ENCODE measurements around the gene LRIT1.

The LRIT1 gene

DNA sequence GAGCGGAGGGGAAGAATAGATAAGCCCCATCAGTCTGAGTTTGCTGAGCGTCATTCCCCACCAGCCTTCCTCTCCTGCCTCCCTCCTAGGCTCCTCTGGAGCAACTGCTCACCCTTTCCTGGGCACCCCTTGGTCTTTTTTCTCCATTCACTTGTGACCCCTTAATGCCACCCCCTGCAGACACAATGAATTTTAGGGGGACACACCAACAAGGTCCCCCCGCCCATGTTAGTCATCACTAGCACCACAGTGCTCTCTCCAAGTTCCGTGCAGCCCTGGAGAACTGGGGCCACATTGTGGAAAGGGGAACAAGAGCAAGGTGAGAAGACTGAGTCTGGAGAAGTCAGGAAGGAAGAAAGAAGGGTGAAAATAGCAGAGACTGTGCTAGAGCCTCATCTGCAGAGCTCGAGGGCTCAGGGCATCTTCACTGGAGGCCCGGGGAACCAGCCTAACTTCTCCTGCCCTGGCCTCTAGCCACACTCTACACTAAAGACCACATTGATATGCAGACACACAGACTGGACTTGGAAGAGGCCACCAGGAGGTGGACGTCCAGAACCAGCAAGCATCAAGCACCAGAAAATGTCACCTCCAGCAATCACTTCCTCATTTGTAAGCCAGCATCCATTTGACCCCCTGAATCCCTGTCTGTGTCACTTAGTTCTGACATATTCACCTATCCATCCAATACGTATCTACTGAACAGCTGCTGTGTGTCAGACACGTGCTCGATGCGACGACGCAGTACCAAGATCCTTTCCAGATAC lies 21.0 kb upstream of the LRIT1 start:
- H3K27ac ChIP-seq: no peak overlapping the region
- H3K4me1 ChIP-seq (ENCODE audit: low read depth, poor library complexity, severe bottlenecking): no peaks in the 10 kb centered on the region
- H2AFZ ChIP-seq (ENCODE audit: low read depth): no peak overlapping the region
- no peak overlapping the region for H3K9ac ChIP-seq
- H3K4me2 ChIP-seq: no peak overlapping the region
- no peak overlapping the region for H3K4me3 ChIP-seq (IDR thresholded peaks at IDR 0.05; ENCODE audit: insufficient read depth, low read depth, low read length)
- no peaks in the 10 kb centered on the region for H3K79me2 ChIP-seq (ENCODE audit: insufficient read depth, low read depth)
- no peaks in the 10 kb centered on the region for H3K36me3 ChIP-seq (ENCODE audit: insufficient read depth)
- H4K20me1 ChIP-seq (ENCODE audit: insufficient read depth): no peaks in the 10 kb centered on the region
- H3K27me3 ChIP-seq (ENCODE audit: insufficient read depth, low read depth): no peaks in the 10 kb centered on the region
- TF ChIP-seq, protein P1, sequence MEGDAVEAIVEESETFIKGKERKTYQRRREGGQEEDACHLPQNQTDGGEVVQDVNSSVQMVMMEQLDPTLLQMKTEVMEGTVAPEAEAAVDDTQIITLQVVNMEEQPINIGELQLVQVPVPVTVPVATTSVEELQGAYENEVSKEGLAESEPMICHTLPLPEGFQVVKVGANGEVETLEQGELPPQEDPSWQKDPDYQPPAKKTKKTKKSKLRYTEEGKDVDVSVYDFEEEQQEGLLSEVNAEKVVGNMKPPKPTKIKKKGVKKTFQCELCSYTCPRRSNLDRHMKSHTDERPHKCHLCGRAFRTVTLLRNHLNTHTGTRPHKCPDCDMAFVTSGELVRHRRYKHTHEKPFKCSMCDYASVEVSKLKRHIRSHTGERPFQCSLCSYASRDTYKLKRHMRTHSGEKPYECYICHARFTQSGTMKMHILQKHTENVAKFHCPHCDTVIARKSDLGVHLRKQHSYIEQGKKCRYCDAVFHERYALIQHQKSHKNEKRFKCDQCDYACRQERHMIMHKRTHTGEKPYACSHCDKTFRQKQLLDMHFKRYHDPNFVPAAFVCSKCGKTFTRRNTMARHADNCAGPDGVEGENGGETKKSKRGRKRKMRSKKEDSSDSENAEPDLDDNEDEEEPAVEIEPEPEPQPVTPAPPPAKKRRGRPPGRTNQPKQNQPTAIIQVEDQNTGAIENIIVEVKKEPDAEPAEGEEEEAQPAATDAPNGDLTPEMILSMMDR (conservative IDR thresholded peaks at IDR 0.05; ENCODE audit: low read depth, low read length): no peak

DNA sequence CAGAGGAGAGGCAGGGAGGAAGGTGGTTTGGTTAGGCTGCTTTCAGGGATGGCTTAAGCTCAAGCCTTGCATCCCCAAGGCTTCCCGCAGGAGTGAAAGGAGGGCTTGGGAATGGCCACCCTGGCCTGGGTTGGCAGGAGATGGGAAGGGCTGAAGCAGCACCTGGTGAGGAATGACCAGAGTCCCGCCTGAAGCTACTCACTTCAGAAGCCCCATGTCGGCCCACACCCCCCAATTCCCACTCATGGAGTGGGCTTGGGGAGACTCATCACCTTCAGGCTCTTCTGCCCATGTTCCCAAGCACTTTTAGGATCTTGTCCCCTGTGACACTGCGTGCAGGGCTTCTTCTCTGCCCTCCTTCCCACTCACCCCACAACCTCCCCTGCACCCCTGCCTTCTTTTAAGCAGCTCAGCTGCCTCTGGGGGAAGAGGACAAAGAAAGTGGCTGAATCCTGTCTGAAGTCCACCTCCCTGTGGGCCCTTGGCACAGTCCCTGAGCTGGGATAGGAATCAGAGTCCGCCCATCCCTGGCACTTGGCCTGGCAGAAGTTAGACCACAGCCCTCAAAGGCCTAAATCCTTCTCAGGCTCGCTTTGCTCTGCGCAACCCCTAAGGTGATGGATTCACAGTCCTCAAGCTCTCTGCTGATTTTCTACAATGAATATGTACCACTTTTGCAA lies 20.0 kb upstream of the LRIT1 start:
- Histone ChIP-seq H3K4me2 (no peak overlapping the region), H3K4me3 (IDR thresholded peaks at IDR 0.05; ENCODE audit: insufficient read depth, low read depth, low read length) (no peak overlapping the region), H3K36me3 (ENCODE audit: insufficient read depth) (no peaks in the 10 kb centered on the region), H4K20me1 (ENCODE audit: insufficient read depth) (no peaks in the 10 kb centered on the region), H3K27ac (no peak overlapping the region), H2AFZ (ENCODE audit: low read depth) (no peak overlapping the region), H3K9ac (no peak overlapping the region), H3K4me1 (ENCODE audit: low read depth, poor library complexity, severe bottlenecking) (no peaks in the 10 kb centered on the region), H3K79me2 (ENCODE audit: insufficient read depth, low read depth) (no peaks in the 10 kb centered on the region), H3K27me3 (ENCODE audit: insufficient read depth, low read depth) (no peaks in the 10 kb centered on the region)
- TF ChIP-seq, protein P1 (conservative IDR thresholded peaks at IDR 0.05; ENCODE audit: low read depth, low read length): no peak

DNA sequence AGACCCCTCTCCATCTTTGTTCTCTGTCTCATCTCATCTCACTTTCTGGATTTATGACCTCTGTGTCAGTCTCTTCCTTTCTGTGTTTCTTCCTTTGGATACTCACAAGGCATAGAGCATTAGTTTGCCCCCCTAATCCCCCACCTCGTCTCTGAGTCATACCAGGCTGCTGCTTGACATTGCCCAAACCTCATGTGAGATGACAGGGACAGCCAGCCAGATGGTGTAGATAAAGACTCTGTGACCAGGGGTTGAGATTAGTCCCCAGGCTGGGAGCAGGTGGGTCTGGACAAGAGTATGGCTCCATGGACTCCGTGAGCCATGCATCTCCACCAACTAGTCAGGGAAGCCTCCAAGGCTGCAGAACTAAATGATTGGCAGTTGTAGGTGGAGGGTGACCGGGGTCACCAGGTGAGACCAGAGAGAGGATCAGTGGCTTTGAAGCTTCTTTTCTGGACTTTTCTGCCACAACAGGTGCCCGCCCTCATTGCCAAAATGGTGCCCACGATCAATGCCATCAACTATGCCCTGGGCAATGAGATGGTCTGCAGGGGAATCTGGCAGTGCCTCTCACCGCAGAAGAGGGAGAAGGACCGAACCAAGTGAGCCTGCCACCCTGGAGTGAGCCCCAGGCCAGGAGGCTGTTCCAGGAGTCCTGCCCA lies 16.8 kb upstream of the LRIT1 start:
- H3K27me3 ChIP-seq (ENCODE audit: insufficient read depth, low read depth): no peaks in the 10 kb centered on the region
- H3K4me3 ChIP-seq (IDR thresholded peaks at IDR 0.05; ENCODE audit: insufficient read depth, low read depth, low read length): no peak overlapping the region
- TF ChIP-seq, protein P1 (conservative IDR thresholded peaks at IDR 0.05; ENCODE audit: low read depth, low read length): no peak
- no peak overlapping the region for H3K4me2 ChIP-seq
- no peak overlapping the region for H3K9ac ChIP-seq
- H3K79me2 ChIP-seq (ENCODE audit: insufficient read depth, low read depth): no peaks in the 10 kb centered on the region
- H3K4me1 ChIP-seq (ENCODE audit: low read depth, poor library complexity, severe bottlenecking): no peaks in the 10 kb centered on the region
- H4K20me1 ChIP-seq (ENCODE audit: insufficient read depth): no peaks in the 10 kb centered on the region
- no peak overlapping the region for H3K27ac ChIP-seq
- no peaks in the 10 kb centered on the region for H3K36me3 ChIP-seq (ENCODE audit: insufficient read depth)
- no peak overlapping the region for H2AFZ ChIP-seq (ENCODE audit: low read depth)

DNA sequence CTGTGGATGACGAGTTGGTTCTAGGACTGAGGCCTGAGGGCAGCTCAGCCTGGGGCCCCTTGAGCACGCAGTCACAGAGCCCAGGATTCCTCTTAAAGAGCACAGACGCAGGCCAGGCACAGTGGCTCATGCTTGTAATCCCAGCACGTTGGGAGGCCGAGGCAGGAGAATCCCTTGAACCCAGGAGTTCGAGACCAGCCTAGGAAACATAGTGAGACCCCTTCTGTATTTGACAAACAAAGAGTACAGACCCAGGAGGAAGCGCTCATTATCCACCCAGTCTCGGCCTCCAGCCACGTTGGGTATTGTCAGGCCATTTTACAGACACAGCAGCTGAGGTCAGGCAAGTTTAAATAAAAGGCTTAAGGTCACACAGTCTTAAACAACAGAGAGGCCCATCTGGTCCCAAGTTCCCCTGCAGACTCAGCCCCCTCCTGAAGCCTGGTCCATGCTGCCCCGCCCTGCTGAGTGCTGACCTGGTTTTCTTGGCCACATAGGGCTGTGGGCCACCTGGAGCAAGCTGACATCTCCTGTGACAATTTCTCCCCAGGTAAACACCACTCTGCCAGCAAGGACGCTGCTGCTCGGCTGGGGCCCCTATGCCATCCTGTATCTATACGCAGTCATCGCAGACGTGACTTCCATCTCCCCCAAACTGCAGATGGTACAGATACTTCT lies 16.1 kb upstream of the LRIT1 start:
- Histone ChIP-seq H4K20me1 (ENCODE audit: insufficient read depth) (no peaks in the 10 kb centered on the region), H3K27ac (no peak overlapping the region), H3K4me3 (IDR thresholded peaks at IDR 0.05; ENCODE audit: insufficient read depth, low read depth, low read length) (no peak overlapping the region), H3K27me3 (ENCODE audit: insufficient read depth, low read depth) (no peaks in the 10 kb centered on the region), H3K79me2 (ENCODE audit: insufficient read depth, low read depth) (no peaks in the 10 kb centered on the region), H2AFZ (ENCODE audit: low read depth) (no peak overlapping the region), H3K4me1 (ENCODE audit: low read depth, poor library complexity, severe bottlenecking) (no peaks in the 10 kb centered on the region), H3K4me2 (no peak overlapping the region), H3K36me3 (ENCODE audit: insufficient read depth) (no peaks in the 10 kb centered on the region), H3K9ac (no peak overlapping the region)
- TF ChIP-seq, protein P1 (conservative IDR thresholded peaks at IDR 0.05; ENCODE audit: low read depth, low read length): no peak

Data from KMS-11 (cell line).